ENCODE data around the gene ANKMY1.
A peak's percentile ranks its signal among the peaks of the same experiment; 100 is the strongest.

ANKMY1 gene

GRCh38 chr2:240436683-240437550 is 120.9 kb downstream of the ANKMY1 start:
- DNase-seq (ENCODE audit: low read depth, low spot score) = no peak

- no peak for DNase-seq (ENCODE audit: low read depth, low spot score)
These were observed 121.7 kb downstream of the ANKMY1 start for GRCh38 chr2:240435948-240436682.

GRCh38 chr2:240435457-240435947 is 122.3 kb downstream of the ANKMY1 start, which contains the start of gene GPC1:
Gene GPC1 (plus strand): TSS chr2:240435663. CDS start chr2:240435919, 256 bp downstream.
- no peak for DNase-seq (ENCODE audit: low read depth, low spot score)

GRCh38 chr2:240434728-240435456 is 122.9 kb downstream of the ANKMY1 start:
- peak; percentile 38 for DNase-seq (ENCODE audit: low read depth, low spot score)

GRCh38 chr2:240433973-240434727 is 123.6 kb downstream of the ANKMY1 start:
- DNase-seq (ENCODE audit: low read depth, low spot score) = peak; percentile 47

- no peak for DNase-seq (ENCODE audit: low read depth, low spot score)
These were observed 124.7 kb downstream of the ANKMY1 start for GRCh38 chr2:240432820-240433801.

- no peak for DNase-seq (ENCODE audit: low read depth, low spot score)
These were observed 125.4 kb downstream of the ANKMY1 start for GRCh38 chr2:240432430-240432819.

GRCh38 chr2:240431661-240432424 is 125.9 kb downstream of the ANKMY1 start:
- no peak for DNase-seq (ENCODE audit: low read depth, low spot score)

GRCh38 chr2:240431271-240431660 is 126.5 kb downstream of the ANKMY1 start:
- no peak for DNase-seq (ENCODE audit: low read depth, low spot score)

- no peak for DNase-seq (ENCODE audit: low read depth, low spot score)
These were observed 127.2 kb downstream of the ANKMY1 start for GRCh38 chr2:240430595-240430994.

GRCh38 chr2:240429872-240430491 is 127.8 kb downstream of the ANKMY1 start:
- no peak for DNase-seq (ENCODE audit: low read depth, low spot score)

All from brain pericyte (primary cell).